Skeletal muscle tissue (tissue), 4 donors: ENCODE measurements around the gene SMIM9. TPM values are rescaled to one million over a fixed set of nuclear protein-coding genes. Genes with fewer than 3 reads are reported as not detected.

Experiments
- H3K27ac ChIP-seq: one replicate; pipeline ENCODE4 v1.7.0; 2013; ENCODE audit warnings: mild to moderate bottlenecking, low read depth, low read length, inconsistent platforms
- H3K27me3 ChIP-seq, 3 donors: one replicate each; pipeline ENCODE4 v1.7.0; 2013; ENCODE audit warnings: low read length in 3 of 3; ENCODE audit not compliant: control insufficient read depth in 3 of 3, insufficient read depth in 3 of 3
- H3K36me3 ChIP-seq, 3 donors: one replicate each; pipeline ENCODE4 v1.7.0; 2013; ENCODE audit warnings: low read length in 3 of 3; ENCODE audit not compliant: control insufficient read depth in 3 of 3, insufficient read depth in 3 of 3
- H3K4me1 ChIP-seq, 3 donors: one replicate each; pipeline ENCODE4 v1.7.0; 2013; ENCODE audit warnings: low read length in 3 of 3, mild to moderate bottlenecking in 3 of 3; ENCODE audit not compliant: control insufficient read depth in 3 of 3, insufficient read depth in 3 of 3
- H3K4me3 ChIP-seq, 3 donors: one replicate each; pipeline ENCODE4 v1.7.0; 2013; ENCODE audit warnings: low read length in 3 of 3
- H3K9ac ChIP-seq, 3 donors: one replicate each; pipeline ENCODE4 v1.7.0; 2013; ENCODE audit warnings: low read length in 3 of 3, mild to moderate bottlenecking in 3 of 3, moderate library complexity in 2 of 3, low read depth in 1 of 3
- H3K9me3 ChIP-seq, 3 donors: one replicate each; pipeline ENCODE4 v1.7.0; 2013; ENCODE audit warnings: low read length in 3 of 3; ENCODE audit not compliant: control insufficient read depth in 3 of 3
- total RNA-seq: library from RNA; depleted of rRNA; stranded (reverse); fragments of >200 nt; gene quantifications from one replicate; pipeline ENCODE4 v1.2.3, GENCODE V29; 2014
- donor health status: Osteomylitis.

Gene SMIM9
- total RNA-seq, 1 donor from 2014 or later: not detected

- Histone ChIP-seq H3K4me1 (no peaks in the 10 kb centered on the region), H3K36me3 (peaks cover 0 to 11% (median 10%) of the 10 kb centered on the region in 3 donors), H3K9ac (no peak overlapping the region), H3K27me3 (no peaks in the 10 kb centered on the region), H3K27ac (no peak overlapping the region), H3K4me3 (no peak overlapping the region), H3K9me3 (no peaks in the 10 kb centered on the region)
Measured at GRCh38 chrX:154784149-154784995, 50.1 kb downstream of the SMIM9 start.

DNA sequence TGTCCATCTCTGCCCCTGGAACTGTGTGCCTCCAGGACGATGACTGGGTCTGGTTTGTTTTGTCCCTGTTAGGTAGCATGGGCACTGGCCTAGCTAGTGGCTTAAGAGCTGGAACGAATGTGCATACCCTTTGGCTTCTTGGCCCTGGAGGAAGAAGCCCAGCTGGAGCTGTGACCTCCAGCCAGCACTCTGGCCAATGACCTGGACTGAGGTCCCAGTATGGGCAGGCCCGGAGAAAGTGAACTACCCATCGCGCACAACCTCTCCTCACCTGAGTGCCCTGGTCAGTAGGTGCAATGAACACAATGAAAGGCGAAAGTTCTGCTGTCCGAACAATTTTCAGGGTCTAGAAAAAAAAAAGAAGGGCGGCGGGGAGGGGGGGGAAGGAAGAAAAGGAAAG lies 53.5 kb downstream of the SMIM9 start:
- H3K4me3 ChIP-seq: no peak overlapping the region
- no peaks in the 10 kb centered on the region for H3K4me1 ChIP-seq
- peaks cover 7 to 23% (median 19%) of the 10 kb centered on the region in 3 donors for H3K36me3 ChIP-seq
- no peak overlapping the region for H3K27ac ChIP-seq
- H3K9me3 ChIP-seq: no peaks in the 10 kb centered on the region
- no peaks in the 10 kb centered on the region for H3K27me3 ChIP-seq
- H3K9ac ChIP-seq: no peak overlapping the region

DNA sequence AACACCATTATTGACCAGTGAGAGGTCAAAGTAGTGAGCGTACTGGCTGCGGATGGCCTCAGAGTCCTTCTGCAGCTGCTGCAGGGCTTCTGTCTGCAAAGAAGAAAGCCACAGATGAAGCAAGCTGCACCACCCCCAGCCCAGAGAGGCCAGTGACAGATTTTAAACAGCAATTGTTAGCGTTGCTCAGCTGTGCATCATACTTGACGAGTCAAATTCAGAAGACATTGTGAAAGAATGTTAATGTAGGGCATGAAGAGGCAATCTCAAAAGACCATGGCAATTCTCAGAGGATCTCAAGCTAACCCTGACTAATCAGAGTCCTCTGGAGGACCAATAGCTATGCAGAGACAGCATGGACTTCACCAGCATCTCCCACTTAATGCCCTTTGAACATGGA lies 55.2 kb downstream of the SMIM9 start:
- Histone ChIP-seq H3K4me3 (no peak overlapping the region), H3K9ac (no peak overlapping the region), H3K4me1 (no peaks in the 10 kb centered on the region), H3K27ac (no peak overlapping the region), H3K27me3 (no peaks in the 10 kb centered on the region), H3K36me3 (peaks cover 21 to 37% (median 31%) of the 10 kb centered on the region in 3 donors), H3K9me3 (no peaks in the 10 kb centered on the region)

DNA sequence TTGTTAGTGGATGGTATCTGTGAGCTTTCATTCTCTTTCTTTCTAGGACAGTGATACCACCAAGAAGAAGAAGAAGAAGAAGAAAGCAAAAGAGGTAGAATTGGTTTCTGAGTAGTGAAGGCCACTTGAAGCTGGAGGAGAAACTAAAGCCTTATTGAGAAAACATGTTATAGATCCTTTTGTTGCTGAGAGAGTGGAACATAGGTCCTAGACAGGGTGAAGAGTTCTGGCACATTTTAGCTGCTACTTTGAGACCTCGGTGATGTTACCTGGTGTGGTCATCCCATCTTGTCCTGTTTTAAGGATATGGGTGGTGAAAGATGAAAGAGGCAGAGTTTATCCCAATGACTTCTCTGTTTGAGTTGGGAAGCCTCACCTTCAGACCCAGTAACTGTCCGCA lies 57.7 kb downstream of the SMIM9 start:
- H3K27ac ChIP-seq: no peak overlapping the region
- H3K36me3 ChIP-seq: peaks cover 26 to 45% (median 36%) of the 10 kb centered on the region in 3 donors
- H3K27me3 ChIP-seq: no peaks in the 10 kb centered on the region
- H3K4me1 ChIP-seq: no peaks in the 10 kb centered on the region
- H3K4me3 ChIP-seq: no peak overlapping the region
- H3K9ac ChIP-seq: no peak overlapping the region
- H3K9me3 ChIP-seq: no peaks in the 10 kb centered on the region

DNA sequence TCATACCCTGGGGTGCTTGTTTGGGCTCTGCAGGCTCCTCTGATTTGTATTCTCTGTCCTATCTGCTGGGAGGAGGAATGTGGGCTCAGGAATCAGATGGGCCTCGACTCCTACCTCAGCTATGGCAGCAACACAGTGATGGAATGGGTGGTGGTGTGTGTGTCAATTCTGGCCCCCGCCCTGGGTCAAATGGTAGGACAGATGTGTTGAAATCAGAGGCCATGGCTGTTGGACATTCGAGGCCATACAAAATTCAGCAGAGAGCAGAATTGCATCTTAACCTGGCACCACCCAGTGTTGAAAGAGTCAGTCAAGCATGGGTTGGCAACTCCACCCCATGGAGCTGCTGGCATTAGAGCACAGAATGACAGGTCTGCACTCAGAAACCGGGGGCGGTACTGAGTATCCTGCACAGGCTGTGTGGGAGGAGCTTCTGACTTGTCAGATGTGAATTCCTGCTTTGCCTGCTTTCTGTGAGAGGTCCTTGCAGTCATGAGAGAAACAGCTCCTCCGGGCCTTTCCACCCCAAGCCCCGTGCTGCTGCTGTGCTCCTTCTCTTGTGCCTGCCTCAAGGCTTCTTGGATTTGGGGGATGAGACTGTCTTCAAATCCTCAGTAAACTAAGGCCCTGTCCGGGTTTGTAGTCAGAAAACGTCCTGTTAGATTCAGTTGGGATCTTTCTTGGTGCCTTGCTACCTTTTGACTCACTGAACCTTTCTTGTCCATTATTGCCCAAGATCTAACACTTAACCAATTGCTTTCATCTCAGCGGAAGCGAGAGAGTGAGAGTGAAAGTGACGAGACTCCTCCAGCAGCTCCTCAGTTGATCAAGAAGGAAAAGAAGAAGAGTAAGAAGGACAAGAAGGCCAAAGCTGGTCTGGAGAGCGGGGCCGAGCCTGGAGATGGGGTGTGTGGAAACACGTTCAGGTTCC lies 58.8 kb downstream of the SMIM9 start:
- H3K4me1 ChIP-seq: no peaks in the 10 kb centered on the region
- no peak overlapping the region for H3K4me3 ChIP-seq
- H3K36me3 ChIP-seq: peaks cover 26 to 42% (median 33%) of the 10 kb centered on the region in 3 donors
- no peaks in the 10 kb centered on the region for H3K27me3 ChIP-seq
- H3K9me3 ChIP-seq: no peaks in the 10 kb centered on the region
- H3K9ac ChIP-seq: no peak overlapping the region
- no peak overlapping the region for H3K27ac ChIP-seq

- H3K27me3 ChIP-seq: no peaks in the 10 kb centered on the region
- H3K4me1 ChIP-seq: no peaks in the 10 kb centered on the region
- H3K9ac ChIP-seq: no peak overlapping the region
- peaks cover 30 to 44% (median 37%) of the 10 kb centered on the region in 3 donors for H3K36me3 ChIP-seq
- no peak overlapping the region for H3K27ac ChIP-seq
- H3K9me3 ChIP-seq: no peaks in the 10 kb centered on the region
- no peak overlapping the region for H3K4me3 ChIP-seq
Measured at GRCh38 chrX:154774622-154775021, 59.8 kb downstream of the SMIM9 start.

Other genes starting within 250 kb of the SMIM9 start
- gene CTAG1A, start 249.5 kb downstream of the SMIM9 start, total RNA-seq: not detected
- not detected for gene CTAG1B, start 215.4 kb downstream of the SMIM9 start, total RNA-seq
- not detected for gene CTAG2, start 181.1 kb downstream of the SMIM9 start, total RNA-seq
- gene GAB3, start 83.6 kb downstream of the SMIM9 start, total RNA-seq: 5.7 TPM
- 18.3 TPM for gene DKC1, start 71.8 kb downstream of the SMIM9 start, total RNA-seq
- 45.9 TPM for gene MPP1, start 29.2 kb downstream of the SMIM9 start, total RNA-seq
- 2.6 TPM for gene F8A1, start 51.7 kb upstream of the SMIM9 start, total RNA-seq
- gene F8, start 188.1 kb upstream of the SMIM9 start, total RNA-seq: 4.2 TPM
- gene FUNDC2, start 192.2 kb upstream of the SMIM9 start, total RNA-seq: 45.9 TPM
- 6.8 TPM for gene CMC4, start 236.5 kb upstream of the SMIM9 start, total RNA-seq
- 20.9 TPM for gene MTCP1, start 236.5 kb upstream of the SMIM9 start, total RNA-seq
- gene BRCC3, start 236.8 kb upstream of the SMIM9 start, total RNA-seq: 4.2 TPM